Stimulated activated CD4-positive, alpha-beta T cell treated with anti-CD3 and anti-CD28 coated beads, Interleukin-15, amount 100 ng/mL, for 48 hours (primary cell): ENCODE data around the gene PTGIR.
A peak's percentile ranks its signal among the peaks of the same experiment; 100 is the strongest.

ENCODE experiments used
- DNase-seq, 2 donors: peaks; one replicate each; pipeline ENCODE4 v3.0.0-alpha.2; 2020; ENCODE audit warnings: low read depth in 2 of 2

The PTGIR gene

GRCh38 chr19:46601318-46602224 is 23.3 kb downstream of the PTGIR start, which contains the start of gene CALM3:
TSS of gene CALM3 (plus strand) at chr19:46601330. CDS start at chr19:46601435, 105 bp downstream.
- no peak for DNase-seq

- DNase-seq = peak; percentile 95 to 97
Observed at GRCh38 chr19:46600384-46601317, 24.2 kb downstream of the PTGIR start.

GRCh38 chr19:46599716-46600373 is 25.0 kb downstream of the PTGIR start:
- DNase-seq = no peak

GRCh38 chr19:46598372-46598917 is 26.4 kb downstream of the PTGIR start:
- DNase-seq = no peak

- no peak for DNase-seq
Observed at GRCh38 chr19:46596008-46596407, 28.9 kb downstream of the PTGIR start.

- DNase-seq = no peak
Observed at GRCh38 chr19:46591870-46592269, 33.0 kb downstream of the PTGIR start.

GRCh38 chr19:46591254-46591653 is 33.6 kb downstream of the PTGIR start:
- no peak for DNase-seq

GRCh38 chr19:46587861-46588260 is 37.0 kb downstream of the PTGIR start:
- DNase-seq = no peak

GRCh38 chr19:46586294-46586693 is 38.6 kb downstream of the PTGIR start:
- DNase-seq = no peak

GRCh38 chr19:46585539-46585938 is 39.4 kb downstream of the PTGIR start:
- no peak for DNase-seq

GRCh38 chr19:46580247-46580646 is 44.6 kb downstream of the PTGIR start:
- DNase-seq = no peak

- DNase-seq = peak in 1 of 2 donors; percentile 56
Observed at GRCh38 chr19:46579361-46579879, 45.5 kb downstream of the PTGIR start.

GRCh38 chr19:46578450-46578849 is 46.4 kb downstream of the PTGIR start:
- no peak for DNase-seq

GRCh38 chr19:46574533-46574932 is 50.4 kb downstream of the PTGIR start:
- DNase-seq = peak in 1 of 2 donors; percentile 13

- no peak for DNase-seq
Observed at GRCh38 chr19:46573679-46574498, 51.0 kb downstream of the PTGIR start.

GRCh38 chr19:46571495-46571894 is 53.4 kb downstream of the PTGIR start:
- no peak for DNase-seq
